Trophoblast cell (in vitro differentiated cells and primary cell): Measurements from ENCODE around the gene SAP30BP.
A peak's percentile ranks its signal among the peaks of the same experiment; 100 is the strongest.

Experiments used
- DNase-seq, 2 donors: peaks; one replicate each; pipeline ENCODE4 v3.0.0-alpha.2; 2016
- H2AFZ ChIP-seq: 2 replicates; pipeline ENCODE4 v1.6.1; 2013; ENCODE audit warnings: low read length, moderate library complexity, mild to moderate bottlenecking; ENCODE audit not compliant: insufficient read depth, poor library complexity
- H2AK5ac ChIP-seq: 2 replicates; pipeline ENCODE4 v1.6.1; 2013; ENCODE audit warnings: mild to moderate bottlenecking, low read length
- H2BK120ac ChIP-seq: 2 replicates; pipeline ENCODE4 v1.6.1; 2013; ENCODE audit warnings: low read length, mild to moderate bottlenecking, moderate library complexity; ENCODE audit not compliant: insufficient read depth, poor library complexity
- H2BK12ac ChIP-seq: 2 replicates; pipeline ENCODE4 v1.6.1; 2013; ENCODE audit warnings: mild to moderate bottlenecking, low read length, moderate library complexity
- H2BK5ac ChIP-seq: 2 replicates; pipeline ENCODE4 v1.6.1; 2013; ENCODE audit warnings: low read length, low read depth, moderate library complexity, mild to moderate bottlenecking; ENCODE audit not compliant: poor library complexity
- H3K14ac ChIP-seq: 2 replicates; pipeline ENCODE4 v1.6.1; 2013; ENCODE audit warnings: mild to moderate bottlenecking, low read length
- H3K18ac ChIP-seq: 2 replicates; pipeline ENCODE4 v1.6.1; 2013; ENCODE audit warnings: mild to moderate bottlenecking, low read length
- H3K23ac ChIP-seq: 2 replicates; pipeline ENCODE4 v1.6.1; 2013; ENCODE audit warnings: low read length
- H3K27ac ChIP-seq: 2 replicates; pipeline ENCODE4 v1.5.1; 2013; ENCODE audit warnings: low read depth, mild to moderate bottlenecking, inconsistent platforms, low read length, moderate library complexity
- H3K27me3 ChIP-seq: 2 replicates; pipeline ENCODE4 v1.6.1; 2013; ENCODE audit warnings: inconsistent platforms, mild to moderate bottlenecking, low read length, moderate library complexity; ENCODE audit not compliant: insufficient read depth
- H3K36me3 ChIP-seq, 2 experiments: 1 replicate in 1 of 2; 2 replicates in 1 of 2; pipeline ENCODE4 v1.6.1; 2013; ENCODE audit warnings: low read length in 2 of 2, mild to moderate bottlenecking in 2 of 2, moderate library complexity in 1 of 2; ENCODE audit not compliant: insufficient read depth in 2 of 2, control insufficient read depth in 1 of 2
- H3K4ac ChIP-seq: 2 replicates; pipeline ENCODE4 v1.6.1; 2013; ENCODE audit warnings: low read depth, mild to moderate bottlenecking, low read length, moderate library complexity
- H3K4me1 ChIP-seq, 2 experiments: 1 replicate in 1 of 2; 2 replicates in 1 of 2; pipeline ENCODE4 v1.6.1; 2013; ENCODE audit warnings: low read length in 2 of 2, mild to moderate bottlenecking in 2 of 2, moderate library complexity in 1 of 2; ENCODE audit not compliant: insufficient read depth in 2 of 2, control insufficient read depth in 1 of 2
- H3K4me2 ChIP-seq: 2 replicates; pipeline ENCODE4 v1.6.1; 2013; ENCODE audit warnings: inconsistent platforms, mild to moderate bottlenecking, low read length, moderate library complexity
- H3K4me3 ChIP-seq: 2 replicates; pipeline ENCODE4 v1.5.1; 2013; ENCODE audit warnings: mild to moderate bottlenecking, low read depth, low read length, inconsistent platforms
- H3K79me1 ChIP-seq: one replicate; pipeline ENCODE4 v1.6.1; 2013; ENCODE audit warnings: low read length
- H3K79me2 ChIP-seq: 2 replicates; pipeline ENCODE4 v1.6.1; 2013; ENCODE audit warnings: low read length, mild to moderate bottlenecking; ENCODE audit not compliant: control insufficient read depth, insufficient read depth, poor library complexity
- H3K9ac ChIP-seq: 2 replicates; pipeline ENCODE4 v1.6.1; 2013; ENCODE audit warnings: mild to moderate bottlenecking, low read length
- H3K9me3 ChIP-seq: 2 replicates; pipeline ENCODE4 v1.6.1; 2013; ENCODE audit warnings: low read depth, mild to moderate bottlenecking, control low read depth, inconsistent platforms, low read length; ENCODE audit not compliant: insufficient read depth
- H4K12ac ChIP-seq: 2 replicates; pipeline ENCODE4 v1.6.1; 2013; ENCODE audit warnings: low read depth, mild to moderate bottlenecking, low read length, moderate library complexity
- H4K8ac ChIP-seq: 2 replicates; pipeline ENCODE4 v1.6.1; 2013; ENCODE audit warnings: low read depth, mild to moderate bottlenecking, low read length, moderate library complexity
- H4K91ac ChIP-seq: one replicate; pipeline ENCODE4 v1.6.1; 2013; ENCODE audit warnings: low read depth, mild to moderate bottlenecking, low read length, moderate library complexity
- WGBS: extraction: QIAGEN DNeasy Blood & Tissue Kit; methylation state at CpG from one replicate; pipeline ENCODE4 v1.1.7; 2013; ENCODE audit warnings: missing lambda C conversion rate; ENCODE audit not compliant: insufficient read length, insufficient coverage; ENCODE audit errors: extremely low coverage; 5-methylcytosine and 5-hydroxymethylcytosine counted together

SAP30BP gene

GRCh38 chr17:75642784-75643642, 24.1 kb upstream of the SAP30BP start:
- Histone ChIP-seq H3K4me2 (peak overlapping the region; percentile 12), H3K79me1 (peaks cover 34% of the 10 kb centered on the region), H2AFZ (no peak overlapping the region), H3K27me3 (no peaks in the 10 kb centered on the region), H3K4ac (no peak overlapping the region), H3K9ac (no peak overlapping the region), H3K4me3 (no peak overlapping the region), H2AK5ac (peak overlapping the region; percentile 45), H4K91ac (peak overlapping the region; percentile 41), H2BK5ac (peak overlapping the region; percentile 10), H4K8ac (peak overlapping the region; percentile 44), H4K12ac (no peak overlapping the region), H3K18ac (peak overlapping the region; percentile 5), H3K9me3 (no peaks in the 10 kb centered on the region), H3K14ac (peak overlapping the region; percentile 34), H2BK12ac (peak overlapping the region; percentile 69), H3K23ac (no peak overlapping the region), H3K27ac (peak overlapping the region; percentile 18), H3K36me3 (peaks cover 2 to 4% of the 10 kb centered on the region in 2 experiments), H3K4me1 (peaks cover 50 to 54% of the 10 kb centered on the region in 2 experiments), H2BK120ac (peak overlapping the region; percentile 39), H3K79me2 (peaks cover 2% of the 10 kb centered on the region)
- WGBS = no CpG with 5 or more reads among the region's 17 CpGs
- peak; percentile 50 to 59 for DNase-seq

GRCh38 chr17:75643643-75644017, 23.5 kb upstream of the SAP30BP start:
- no CpG with 5 or more reads among the region's 7 CpGs for WGBS
- no peak overlapping the region for H3K9ac ChIP-seq
- H2BK5ac ChIP-seq = peak overlapping the region; percentile 10
- H3K4me2 ChIP-seq = no peak overlapping the region
- H4K91ac ChIP-seq = peak overlapping the region; percentile 41
- no peaks in the 10 kb centered on the region for H3K27me3 ChIP-seq
- peak overlapping the region; percentile 39 for H2BK120ac ChIP-seq
- H3K27ac ChIP-seq = peak overlapping the region; percentile 18
- peaks cover 3 to 4% of the 10 kb centered on the region in 2 experiments for H3K36me3 ChIP-seq
- peak overlapping the region; percentile 34 for H3K14ac ChIP-seq
- H3K79me2 ChIP-seq = peaks cover 2% of the 10 kb centered on the region
- no peak overlapping the region for H2AFZ ChIP-seq
- no peak overlapping the region for H3K23ac ChIP-seq
- no peak for DNase-seq
- peaks cover 50 to 54% of the 10 kb centered on the region in 2 experiments for H3K4me1 ChIP-seq
- no peak overlapping the region for H3K4me3 ChIP-seq
- H4K8ac ChIP-seq = peak overlapping the region; percentile 3
- H2AK5ac ChIP-seq = peak overlapping the region; percentile 75
- H2BK12ac ChIP-seq = peak overlapping the region; percentile 28
- no peaks in the 10 kb centered on the region for H3K9me3 ChIP-seq
- peaks cover 34% of the 10 kb centered on the region for H3K79me1 ChIP-seq
- H3K4ac ChIP-seq = no peak overlapping the region
- H4K12ac ChIP-seq = no peak overlapping the region
- peak overlapping the region; percentile 5 for H3K18ac ChIP-seq

GRCh38 chr17:75645501-75645888, 21.6 kb upstream of the SAP30BP start:
- WGBS = no CpG with 5 or more reads among the region's 7 CpGs
- H3K36me3 ChIP-seq = peaks cover 7 to 11% of the 10 kb centered on the region in 2 experiments

GRCh38 chr17:75645889-75646637, 21.1 kb upstream of the SAP30BP start:
- Histone ChIP-seq H3K18ac (peak overlapping the region; percentile 90), H2BK120ac (peak overlapping the region; percentile 96), H3K14ac (peak overlapping the region; percentile 89), H3K4me2 (peak overlapping the region; percentile 6), H2BK5ac (peak overlapping the region; percentile 82), H3K27me3 (no peaks in the 10 kb centered on the region), H2AFZ (no peak overlapping the region), H3K9me3 (no peaks in the 10 kb centered on the region), H4K12ac (peak overlapping the region; percentile 67), H3K36me3 (peaks cover 11 to 17% of the 10 kb centered on the region in 2 experiments), H3K79me1 (peaks cover 25% of the 10 kb centered on the region), H3K9ac (no peak overlapping the region), H3K4me3 (no peak overlapping the region), H2AK5ac (peak overlapping the region; percentile 44), H3K79me2 (peaks cover 2% of the 10 kb centered on the region), H3K27ac (peak overlapping the region; percentile 98), H3K4me1 (peaks cover 36 to 40% of the 10 kb centered on the region in 2 experiments), H3K4ac (peak overlapping the region; percentile 49), H3K23ac (no peak overlapping the region), H4K8ac (peak overlapping the region; percentile 75), H4K91ac (peak overlapping the region; percentile 98), H2BK12ac (peak overlapping the region; percentile 98)
- peak; percentile 94 to 97 for DNase-seq
- WGBS = no CpG with 5 or more reads among the region's 17 CpGs

More at GRCh38 chr17:75645501-75645888, 21.6 kb upstream of the SAP30BP start:
- peak overlapping the region; percentile 20 for H3K4me2 ChIP-seq
- H3K79me2 ChIP-seq = peaks cover 2% of the 10 kb centered on the region
- DNase-seq = peak; percentile 99 to 100
- H3K4me3 ChIP-seq = no peak overlapping the region
- no peak overlapping the region for H2AFZ ChIP-seq
- peak overlapping the region; percentile 98 for H2BK12ac ChIP-seq
- H3K79me1 ChIP-seq = peaks cover 25% of the 10 kb centered on the region
- H2BK5ac ChIP-seq = peak overlapping the region; percentile 82
- peak overlapping the region; percentile 96 for H2BK120ac ChIP-seq
- H4K91ac ChIP-seq = peak overlapping the region; percentile 98
- H3K14ac ChIP-seq = peak overlapping the region; percentile 89
- peak overlapping the region; percentile 90 for H3K18ac ChIP-seq
- no peak overlapping the region for H3K9ac ChIP-seq
- no peaks in the 10 kb centered on the region for H3K27me3 ChIP-seq
- H3K4me1 ChIP-seq = peaks cover 41 to 45% of the 10 kb centered on the region in 2 experiments
- H3K23ac ChIP-seq = no peak overlapping the region
- no peaks in the 10 kb centered on the region for H3K9me3 ChIP-seq
- H3K27ac ChIP-seq = peak overlapping the region; percentile 98
- H2AK5ac ChIP-seq = peak overlapping the region; percentile 44
- peak overlapping the region; percentile 67 for H4K12ac ChIP-seq
- H4K8ac ChIP-seq = peak overlapping the region; percentile 75
- H3K4ac ChIP-seq = peak overlapping the region; percentile 49
